ENCODE results near the gene PA2G4.

PA2G4 gene

GRCh38 chr12:56078931-56079722, 25.2 kb upstream of the PA2G4 start:
- Histone ChIP-seq H3K4me2 (ENCODE audit: low read length) (peak overlapping the region; percentile 83), H3K4me3 (ENCODE audit: low read length) (peak overlapping the region; percentile 84), H3K4me1 (ENCODE audit: control insufficient read depth, low read length) (peaks cover 10% of the 10 kb centered on the region), H3K27me3 (ENCODE audit: control insufficient read depth, low read length) (peaks cover 37% of the 10 kb centered on the region), H4K20me1 (ENCODE audit: control insufficient read depth, insufficient read depth, low read depth, low read length) (no peaks in the 10 kb centered on the region), H3K9me3 (ENCODE audit: control insufficient read depth, insufficient read depth, low read length) (no peaks in the 10 kb centered on the region), H3K9me2 (replicated peaks; ENCODE audit: control insufficient read depth, low read length) (no peaks in the 10 kb centered on the region), H3K36me3 (ENCODE audit: control insufficient read depth, low read length) (no peaks in the 10 kb centered on the region), H3K27ac (ENCODE audit: low read depth, low read length) (no peak overlapping the region), H3F3A (ENCODE audit: control insufficient read depth, insufficient read depth) (no peaks in the 10 kb centered on the region), H3K79me2 (ENCODE audit: control insufficient read depth, low read length) (no peaks in the 10 kb centered on the region)
- peak; percentile 67 for TF ChIP-seq CTCF (IDR thresholded peaks at IDR 0.05; ENCODE audit: low read depth, low read length, poor library complexity, severe bottlenecking)
- TF ChIP-seq EZH2phosphoT487 (IDR thresholded peaks at IDR 0.05; ENCODE audit: borderline replicate concordance, low read length), result no peak

GRCh38 chr12:56079723-56080555, 24.4 kb upstream of the PA2G4 start, which contains the start of gene ERBB3:
TSS of gene ERBB3 (plus strand) at chr12:56080165. CDS start at chr12:56080301, 136 bp downstream.
- Histone ChIP-seq H3K79me2 (ENCODE audit: control insufficient read depth, low read length) (no peaks in the 10 kb centered on the region), H3K4me1 (ENCODE audit: control insufficient read depth, low read length) (peaks cover 10% of the 10 kb centered on the region), H4K20me1 (ENCODE audit: control insufficient read depth, insufficient read depth, low read depth, low read length) (no peaks in the 10 kb centered on the region), H3K4me2 (ENCODE audit: low read length) (peak within 1 kb of the TSS; percentile 83), H3K9me2 (replicated peaks; ENCODE audit: control insufficient read depth, low read length) (no peaks in the 10 kb centered on the region), H3F3A (ENCODE audit: control insufficient read depth, insufficient read depth) (no peaks in the 10 kb centered on the region), H3K27ac (ENCODE audit: low read depth, low read length) (no peak within 1 kb of the TSS), H3K27me3 (ENCODE audit: control insufficient read depth, low read length) (peaks cover 37% of the 10 kb centered on the region), H3K4me3 (ENCODE audit: low read length) (peak within 1 kb of the TSS; percentile 84), H3K9me3 (ENCODE audit: control insufficient read depth, insufficient read depth, low read length) (no peaks in the 10 kb centered on the region), H3K36me3 (ENCODE audit: control insufficient read depth, low read length) (no peaks in the 10 kb centered on the region)
- no peak for TF ChIP-seq EZH2phosphoT487 (IDR thresholded peaks at IDR 0.05; ENCODE audit: borderline replicate concordance, low read length)
- no peak for TF ChIP-seq CTCF (IDR thresholded peaks at IDR 0.05; ENCODE audit: low read depth, low read length, poor library complexity, severe bottlenecking)

GRCh38 chr12:56080556-56081138, 23.7 kb upstream of the PA2G4 start:
- Histone ChIP-seq H4K20me1 (ENCODE audit: control insufficient read depth, insufficient read depth, low read depth, low read length) (no peaks in the 10 kb centered on the region), H3K4me2 (ENCODE audit: low read length) (peak overlapping the region; percentile 83), H3K27me3 (ENCODE audit: control insufficient read depth, low read length) (peaks cover 37% of the 10 kb centered on the region), H3K36me3 (ENCODE audit: control insufficient read depth, low read length) (no peaks in the 10 kb centered on the region), H3K79me2 (ENCODE audit: control insufficient read depth, low read length) (no peaks in the 10 kb centered on the region), H3K27ac (ENCODE audit: low read depth, low read length) (no peak overlapping the region), H3F3A (ENCODE audit: control insufficient read depth, insufficient read depth) (no peaks in the 10 kb centered on the region), H3K9me2 (replicated peaks; ENCODE audit: control insufficient read depth, low read length) (no peaks in the 10 kb centered on the region), H3K4me3 (ENCODE audit: low read length) (peak overlapping the region; percentile 84; the same call in 1 of the 2 replicates), H3K4me1 (ENCODE audit: control insufficient read depth, low read length) (peaks cover 10% of the 10 kb centered on the region), H3K9me3 (ENCODE audit: control insufficient read depth, insufficient read depth, low read length) (no peaks in the 10 kb centered on the region)
- TF ChIP-seq CTCF (IDR thresholded peaks at IDR 0.05; ENCODE audit: low read depth, low read length, poor library complexity, severe bottlenecking), result no peak
- no peak for TF ChIP-seq EZH2phosphoT487 (IDR thresholded peaks at IDR 0.05; ENCODE audit: borderline replicate concordance, low read length)
